GM19324 (cell line): ENCODE results near the gene PCNX2.
"Not testable (repeated sequence)": the region's sequence is repeated elsewhere in the genome, so short reads cannot be mapped to it uniquely, and the experiment has no call there.

Source experiments
- ATAC-seq: cut with Tn5 transposase; IDR thresholded peaks from one replicate; pipeline ENCODE4 v1.9.1; 2021; ENCODE audit warnings: mild to moderate bottlenecking, moderate library complexity; ENCODE audit not compliant: unreplicated experiment, low FRiP score

Gene PCNX2

DNA sequence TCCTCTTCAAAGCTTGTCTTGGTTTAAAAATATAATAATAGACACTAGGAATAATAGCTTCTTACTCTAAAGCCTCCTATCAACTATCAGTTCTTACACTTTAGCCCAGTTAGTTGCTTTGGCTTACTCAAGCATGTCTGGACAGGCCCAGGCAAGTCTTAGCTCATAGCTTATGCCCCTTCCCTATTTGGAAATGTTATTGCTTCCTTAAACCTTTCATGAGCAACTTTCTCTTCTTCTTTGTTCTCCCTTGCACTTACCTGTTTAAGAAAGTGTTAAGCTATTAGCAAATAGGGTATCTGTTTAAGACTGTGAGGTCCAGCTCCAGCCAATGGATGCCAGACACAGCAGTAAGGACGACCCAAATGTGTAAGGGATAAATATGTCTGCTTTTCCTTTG lies 115.9 kb downstream of the PCNX2 start:
- not testable (repeated sequence) for ATAC-seq

DNA sequence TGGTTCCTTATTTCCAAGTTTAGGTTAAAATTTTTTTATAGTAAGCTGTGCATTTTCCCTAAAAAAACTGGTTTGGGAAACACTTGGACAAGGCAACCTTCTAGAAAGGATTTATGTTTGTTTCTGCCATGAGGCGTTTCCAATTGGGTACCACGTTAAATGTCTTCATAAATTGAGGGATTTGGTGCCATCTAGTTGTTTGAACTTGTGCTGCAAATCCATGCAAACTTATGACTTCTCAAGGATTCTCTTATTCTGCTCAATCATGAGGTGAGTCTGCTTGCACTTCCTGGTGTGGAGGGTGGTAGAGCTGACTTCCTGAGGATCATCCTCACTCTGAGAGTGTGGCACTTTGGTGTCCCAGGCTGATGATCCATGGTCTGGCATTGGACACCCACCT lies 123.3 kb downstream of the PCNX2 start:
- ATAC-seq, result no peak

DNA sequence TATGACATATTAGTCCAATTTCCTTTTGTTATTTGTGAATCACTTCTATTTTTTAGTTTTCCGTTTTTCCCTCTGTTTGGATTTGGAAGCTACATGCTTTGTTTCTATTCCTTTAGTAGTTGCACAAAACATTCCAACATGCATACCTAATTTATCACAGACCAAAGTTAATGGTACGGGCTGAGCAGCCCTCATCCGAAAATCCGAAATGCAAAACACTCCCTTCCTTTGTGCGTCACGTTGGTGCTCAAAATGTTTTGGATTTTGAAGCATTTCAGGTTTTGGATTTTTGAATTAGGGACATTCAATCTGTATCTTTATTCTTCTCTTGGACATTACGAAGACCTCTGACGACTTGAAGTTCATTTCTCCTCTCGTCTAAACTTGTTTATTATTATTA lies 124.8 kb downstream of the PCNX2 start:
- no peak for ATAC-seq

DNA sequence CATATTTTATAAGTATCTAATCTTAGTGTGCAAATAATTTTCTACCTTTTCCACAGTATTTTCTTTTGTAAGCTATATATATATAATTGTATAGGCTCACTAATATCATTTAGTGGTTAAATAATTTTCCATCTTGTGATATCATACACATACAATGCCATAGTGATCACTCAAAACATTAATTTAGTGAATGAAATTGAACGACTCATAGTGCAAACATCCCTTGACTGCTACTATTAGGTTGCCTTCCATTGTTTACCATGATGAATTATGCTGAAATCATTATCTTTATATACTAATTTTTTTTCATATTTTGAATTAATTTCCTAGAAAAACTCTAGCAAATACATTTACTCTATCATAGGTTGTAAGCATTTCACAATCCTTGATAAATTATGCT lies 127.1 kb downstream of the PCNX2 start:
- no peak for ATAC-seq

DNA sequence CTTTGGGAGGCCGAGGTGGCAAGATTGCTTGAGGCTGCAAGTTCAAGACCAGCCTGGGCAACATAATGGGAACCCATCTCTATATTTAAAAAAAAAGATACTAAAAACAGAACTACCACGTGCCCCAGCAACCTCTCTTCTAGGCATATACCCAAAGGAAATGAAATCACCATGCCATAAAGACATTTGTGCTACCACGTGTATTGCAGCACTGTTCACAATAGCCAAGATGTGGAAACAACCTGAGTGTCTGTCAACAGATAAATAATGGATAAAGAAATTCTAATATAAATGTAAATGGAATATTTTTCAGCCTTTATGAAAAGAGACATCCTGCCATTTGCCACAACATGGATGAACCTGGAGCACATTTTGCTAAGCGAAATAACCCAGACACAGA lies 128.6 kb downstream of the PCNX2 start:
- ATAC-seq, result no peak

DNA sequence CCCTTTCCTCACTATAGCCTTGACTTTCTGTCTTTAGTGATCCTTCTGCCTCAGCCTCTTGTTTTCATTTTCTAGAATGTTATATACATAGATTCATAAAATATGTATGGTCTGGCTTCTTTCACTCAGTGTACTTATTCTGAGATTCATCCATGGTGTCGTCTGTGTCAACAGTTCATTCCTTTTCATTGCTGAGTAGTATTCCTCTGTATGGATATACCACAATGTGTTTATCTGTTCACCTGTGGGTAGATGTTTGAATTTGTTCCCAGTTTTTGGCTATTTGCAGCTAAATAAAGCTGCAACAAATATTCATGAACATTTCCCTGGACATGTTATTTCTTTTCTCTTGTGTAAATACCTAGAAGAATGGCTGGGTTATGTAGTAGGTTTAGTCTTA lies 131.8 kb downstream of the PCNX2 start:
- ATAC-seq, result no peak

DNA sequence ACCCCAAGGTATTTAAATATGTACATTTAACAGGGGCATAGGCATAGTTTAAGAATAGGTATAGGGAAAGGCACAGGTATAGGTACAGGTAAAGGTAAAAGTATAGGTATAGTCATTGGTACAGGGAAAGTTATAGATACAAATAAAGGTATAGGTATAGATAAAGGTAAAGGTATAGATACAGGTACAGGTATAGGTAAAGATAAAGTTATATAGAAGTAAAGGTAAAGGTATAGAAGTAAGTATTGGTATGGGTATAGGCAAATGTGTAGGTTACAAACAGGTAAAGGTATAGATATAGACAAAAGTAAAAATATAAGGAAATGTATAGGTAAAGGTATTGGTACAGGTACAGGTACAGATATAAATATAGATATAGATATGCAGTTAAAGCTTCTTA lies 137.2 kb downstream of the PCNX2 start:
- no peak for ATAC-seq

DNA sequence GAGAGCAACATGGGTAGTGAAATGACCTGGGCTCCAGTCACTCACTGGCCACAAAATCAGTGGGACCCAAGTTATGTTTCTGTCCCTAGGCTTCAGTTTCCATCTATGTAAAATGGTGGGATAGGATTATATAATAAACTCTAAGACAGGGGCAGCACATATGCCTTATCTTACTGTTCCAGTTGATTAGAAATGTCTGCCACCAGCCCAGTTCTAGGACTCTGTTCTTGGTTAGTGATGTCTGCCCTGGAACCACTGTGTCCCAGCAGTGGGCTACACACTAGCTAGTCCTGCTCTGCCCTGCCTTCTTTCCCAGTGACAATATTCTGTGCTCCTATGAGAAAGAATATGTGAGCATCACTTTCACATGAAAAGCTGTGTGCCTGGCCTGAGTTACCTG lies 138.3 kb downstream of the PCNX2 start:
- no peak for ATAC-seq

DNA sequence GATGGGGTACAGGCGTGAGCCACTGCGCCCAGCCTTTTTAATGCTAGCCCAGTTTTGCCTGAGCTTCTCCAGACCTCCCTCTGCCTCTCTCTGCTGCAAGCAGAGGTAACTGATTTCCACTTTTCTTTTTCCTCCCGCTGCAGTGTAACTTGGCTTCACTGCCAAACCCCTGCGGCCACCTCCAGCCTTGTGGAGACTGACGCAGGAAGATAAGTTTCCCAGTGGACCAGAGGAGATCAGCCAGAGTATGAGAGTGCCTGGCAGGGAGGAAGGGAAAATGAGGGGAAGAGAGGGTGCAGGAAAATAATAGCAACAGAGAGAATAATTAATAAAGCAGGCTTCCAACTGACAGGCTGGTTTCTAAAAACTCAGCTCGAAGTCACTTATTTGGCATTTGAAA lies 143.7 kb downstream of the PCNX2 start:
- ATAC-seq, result no peak

DNA sequence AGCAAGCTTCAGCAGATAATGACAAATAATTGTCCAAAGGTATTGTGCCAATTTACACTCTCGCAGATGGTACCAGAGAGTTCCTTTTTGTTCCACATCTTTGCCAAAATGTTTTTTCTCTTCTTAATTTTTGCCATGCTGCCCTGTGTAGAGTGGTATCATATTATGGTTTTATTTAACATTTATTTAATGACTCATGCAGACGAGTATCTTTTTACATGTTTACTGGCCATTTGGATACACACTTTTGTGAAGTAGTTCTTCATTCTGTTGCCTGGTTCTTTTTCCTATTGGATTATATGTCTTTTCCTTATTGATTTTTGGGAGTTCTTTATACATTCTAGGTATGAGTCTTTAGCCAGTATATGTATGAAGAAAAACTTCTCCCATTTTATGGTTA lies 151.1 kb downstream of the PCNX2 start:
- no peak for ATAC-seq

DNA sequence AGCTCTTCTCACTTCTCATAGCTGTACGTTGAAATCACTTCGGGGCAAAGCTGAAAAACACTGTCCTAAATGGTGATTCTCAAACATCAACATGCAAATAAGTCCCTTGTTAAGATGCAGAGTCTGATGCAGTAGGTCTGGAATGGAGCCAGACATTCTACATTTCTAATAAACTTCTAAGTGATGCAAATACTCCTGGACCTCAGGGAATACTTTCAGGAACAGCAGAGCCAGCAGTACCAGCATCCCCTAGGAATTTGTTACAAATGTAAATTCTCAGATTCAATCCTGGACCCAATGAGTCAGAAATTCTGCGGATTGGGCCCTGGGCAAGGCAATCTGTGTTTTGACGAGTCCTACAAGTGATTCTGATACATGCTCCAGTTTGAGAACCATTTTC lies 152.3 kb downstream of the PCNX2 start:
- no peak for ATAC-seq

DNA sequence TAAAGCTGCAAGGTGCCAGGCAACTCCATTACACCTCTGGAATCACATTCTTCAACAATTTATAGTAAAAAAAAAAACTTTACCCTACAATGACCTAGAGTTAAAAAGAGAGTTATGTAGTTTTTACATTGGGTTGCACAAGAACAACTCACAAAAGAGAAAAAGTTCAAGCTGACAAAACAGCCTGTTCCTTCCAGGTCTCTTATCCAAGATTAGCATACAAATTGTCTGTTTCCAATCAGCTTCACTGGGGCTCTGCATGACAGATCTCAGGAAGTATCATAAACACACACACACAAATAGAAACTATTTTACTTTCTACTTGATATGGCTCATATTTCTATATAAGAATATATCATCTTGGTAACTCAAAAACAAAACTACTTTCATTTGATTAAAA lies 154.6 kb downstream of the PCNX2 start:
- no peak for ATAC-seq

DNA sequence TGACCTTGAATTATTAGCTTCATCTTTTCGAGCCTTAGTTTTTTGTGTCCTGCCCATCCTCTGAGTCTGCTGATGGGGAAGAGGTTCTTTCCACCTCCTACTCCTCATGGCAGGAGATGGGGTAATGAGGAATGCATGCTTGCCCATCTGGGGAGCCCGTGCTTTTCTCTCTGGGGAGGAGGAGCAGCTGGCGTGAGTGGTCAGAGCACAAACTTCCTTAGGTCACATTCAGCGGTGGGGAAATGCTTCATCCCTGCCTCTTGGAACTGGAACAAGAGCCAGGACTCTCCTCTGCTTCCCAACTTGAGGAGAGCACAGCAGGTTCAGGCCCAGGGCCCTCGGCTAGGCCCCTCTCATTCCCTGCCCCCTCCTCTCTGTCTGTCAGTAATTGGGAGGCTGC lies 155.0 kb downstream of the PCNX2 start:
- ATAC-seq, result no peak

DNA sequence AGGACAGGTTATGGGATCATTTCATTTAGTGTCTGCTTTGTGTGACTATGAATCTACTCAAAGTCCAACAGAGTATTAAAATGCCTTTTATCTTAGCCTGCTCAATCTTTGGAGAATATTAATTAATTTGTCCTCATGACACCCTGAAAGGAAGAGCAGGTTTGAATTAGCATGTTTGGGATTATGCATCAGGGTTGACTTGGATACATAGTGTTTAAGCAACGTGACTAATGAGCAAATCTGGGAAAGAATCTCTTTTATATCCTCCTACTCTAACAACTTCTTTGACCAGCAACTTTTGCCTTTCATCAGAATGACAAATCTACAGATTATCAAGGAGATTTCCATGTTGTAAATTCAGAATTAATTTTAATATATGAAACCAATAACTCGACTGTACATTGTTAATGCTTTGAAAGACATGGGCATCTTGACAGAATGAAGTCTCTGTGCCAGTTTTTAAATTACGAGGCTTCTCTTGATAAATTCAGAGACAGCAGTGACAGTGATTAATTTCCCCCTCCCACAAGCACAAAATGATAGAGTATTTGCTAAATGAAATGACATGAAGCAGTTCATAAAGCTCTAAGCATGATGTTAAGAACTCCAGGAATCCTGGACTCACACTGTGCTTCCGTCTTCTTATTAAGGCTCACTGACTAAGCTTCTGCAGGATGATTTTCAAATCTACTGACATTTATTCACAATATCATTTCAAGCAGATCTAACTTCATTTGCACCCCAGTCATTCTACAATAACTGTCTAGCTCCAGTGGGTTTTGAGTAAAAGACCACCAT lies 156.5 kb downstream of the PCNX2 start:
- no peak for ATAC-seq

DNA sequence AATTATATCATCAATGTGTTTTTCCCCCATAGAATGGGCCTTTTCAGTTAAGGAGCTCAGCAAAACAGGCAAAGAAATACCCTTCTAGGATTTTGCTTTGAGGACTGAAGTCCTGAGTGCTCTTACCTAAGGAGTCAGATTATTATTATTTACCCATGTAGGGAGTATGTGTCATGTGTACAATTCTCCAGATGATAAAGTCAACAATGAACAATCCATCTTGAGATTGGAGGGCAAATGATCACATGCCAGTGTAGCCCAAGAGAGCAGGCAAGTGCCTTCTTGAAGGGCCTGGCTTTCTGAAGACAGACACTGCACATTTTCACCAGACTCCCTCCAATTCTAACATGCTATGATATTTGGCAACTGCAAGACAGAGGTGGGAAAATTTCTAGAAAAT lies 159.7 kb downstream of the PCNX2 start:
- no peak for ATAC-seq

DNA sequence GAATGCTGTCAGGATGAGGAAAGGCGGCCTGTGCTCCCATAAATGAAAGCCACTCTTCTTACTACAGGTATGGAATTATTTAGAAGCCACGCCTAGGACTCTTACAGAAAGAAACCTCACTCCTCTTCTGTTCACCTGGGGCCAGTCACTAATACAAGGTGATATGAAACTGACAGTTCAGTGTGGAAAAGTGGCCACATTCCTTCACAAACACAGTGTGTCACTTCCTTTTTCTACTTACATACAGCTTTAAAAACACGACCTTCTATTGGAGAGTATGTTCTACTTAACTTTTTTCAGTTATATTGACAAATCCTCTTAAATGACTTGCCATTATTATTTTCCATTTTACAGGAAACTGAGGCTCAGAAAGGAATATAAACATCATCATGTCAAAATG lies 163.1 kb downstream of the PCNX2 start:
- no peak for ATAC-seq

DNA sequence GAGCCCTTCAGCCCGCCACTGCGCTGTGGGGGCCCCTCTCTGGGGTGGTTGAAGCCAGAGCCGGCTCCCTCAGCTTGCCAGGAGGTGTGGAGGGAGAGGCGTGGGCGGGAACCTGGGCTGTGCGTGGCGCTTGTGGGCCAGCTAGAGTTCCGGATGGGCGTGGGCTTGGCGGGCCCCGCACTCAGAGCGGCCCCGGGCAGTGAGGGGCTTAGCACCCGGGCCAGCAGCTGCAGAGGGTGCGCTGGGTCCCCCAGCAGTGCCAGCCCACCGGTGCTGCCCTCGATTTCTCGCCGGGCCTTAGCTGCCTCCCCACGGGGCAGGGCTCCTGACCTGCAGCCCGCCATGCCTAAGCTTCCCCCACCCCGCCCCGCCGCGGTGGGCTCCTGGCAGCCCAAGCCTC lies 166.5 kb downstream of the PCNX2 start:
- not testable (repeated sequence) for ATAC-seq

DNA sequence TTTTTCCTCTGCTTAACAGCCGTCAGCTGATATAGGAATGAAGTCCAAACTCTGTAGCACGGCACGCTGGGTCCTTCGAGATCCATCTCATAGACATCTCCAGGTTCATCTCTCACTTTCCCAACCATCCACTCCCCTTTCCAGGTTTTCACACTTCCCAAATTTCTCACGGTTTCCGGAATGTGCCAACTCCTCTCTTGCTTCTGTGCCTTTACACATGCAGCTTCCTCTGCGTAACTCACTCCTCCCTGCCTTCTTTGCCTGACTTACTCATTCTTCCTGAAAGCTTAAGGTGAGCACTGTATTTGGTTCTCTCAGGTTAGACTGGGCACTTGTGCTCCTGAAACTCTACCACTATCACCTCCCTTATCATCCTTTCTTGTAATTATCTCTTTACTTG lies 168.4 kb downstream of the PCNX2 start:
- ATAC-seq, result no peak

DNA sequence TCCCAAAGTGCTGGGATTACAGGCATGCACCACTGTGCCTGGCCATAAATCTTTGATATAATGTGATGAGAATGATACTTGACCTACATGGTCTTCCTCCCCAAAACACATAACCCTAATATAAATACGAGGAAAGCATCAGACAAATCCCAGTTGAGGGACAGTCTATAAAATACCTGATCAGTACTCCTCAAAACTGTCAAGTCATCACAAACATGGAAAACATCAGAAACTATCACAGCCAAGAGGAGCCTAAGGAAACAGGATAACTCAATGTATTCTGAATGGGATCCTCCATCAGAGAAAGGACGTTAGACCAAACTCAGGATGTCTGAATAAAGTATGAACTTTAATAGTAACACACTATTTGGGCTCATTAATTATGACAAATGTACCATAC lies 172.7 kb downstream of the PCNX2 start:
- ATAC-seq, result no peak

DNA sequence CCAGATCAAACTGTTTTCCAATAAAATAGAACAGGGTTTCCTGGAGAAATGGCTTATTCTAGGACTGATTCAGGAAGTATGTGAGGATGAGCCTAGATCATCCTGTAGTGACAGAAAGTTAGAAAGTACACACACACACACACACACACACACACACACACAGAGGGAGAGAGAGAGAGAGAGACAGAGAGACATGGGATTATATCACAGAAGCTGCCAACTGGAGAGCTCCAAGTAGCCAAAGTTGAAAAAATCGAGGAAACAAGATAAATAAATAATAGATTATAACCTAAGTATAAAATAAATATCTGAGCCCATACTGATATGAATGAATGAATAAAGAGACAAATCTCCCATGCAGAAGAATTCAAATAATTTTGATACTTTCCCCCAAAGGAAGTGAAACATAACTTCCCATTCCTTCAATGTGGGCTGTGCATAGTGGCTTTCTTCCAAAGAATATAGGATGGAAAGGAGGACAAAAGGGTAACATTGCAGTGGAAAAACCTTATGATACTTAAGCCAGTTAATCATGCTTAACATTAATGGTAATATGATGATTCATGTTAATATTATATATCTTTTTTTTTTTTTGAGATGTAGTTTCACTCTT lies 173.5 kb downstream of the PCNX2 start:
- ATAC-seq, result no peak

DNA sequence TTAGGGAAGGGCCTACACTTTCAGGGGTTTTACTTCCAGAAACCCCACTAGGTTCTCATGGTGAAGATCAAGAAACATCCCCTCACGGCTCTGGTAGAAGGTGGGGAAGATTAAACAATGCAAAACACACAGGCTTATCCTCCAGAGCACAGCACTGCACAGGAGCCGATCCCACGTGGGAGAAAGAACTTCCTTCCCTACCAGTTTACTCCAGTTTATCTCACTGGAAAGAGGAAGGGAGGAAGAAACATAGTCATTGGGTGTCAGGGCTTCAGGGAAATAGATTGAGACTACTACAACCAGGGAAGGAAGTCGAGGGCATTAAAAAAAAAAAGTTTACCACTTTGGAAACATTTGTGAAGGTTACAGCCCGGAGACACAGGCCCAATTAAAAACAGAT lies 180.7 kb downstream of the PCNX2 start:
- no peak for ATAC-seq

DNA sequence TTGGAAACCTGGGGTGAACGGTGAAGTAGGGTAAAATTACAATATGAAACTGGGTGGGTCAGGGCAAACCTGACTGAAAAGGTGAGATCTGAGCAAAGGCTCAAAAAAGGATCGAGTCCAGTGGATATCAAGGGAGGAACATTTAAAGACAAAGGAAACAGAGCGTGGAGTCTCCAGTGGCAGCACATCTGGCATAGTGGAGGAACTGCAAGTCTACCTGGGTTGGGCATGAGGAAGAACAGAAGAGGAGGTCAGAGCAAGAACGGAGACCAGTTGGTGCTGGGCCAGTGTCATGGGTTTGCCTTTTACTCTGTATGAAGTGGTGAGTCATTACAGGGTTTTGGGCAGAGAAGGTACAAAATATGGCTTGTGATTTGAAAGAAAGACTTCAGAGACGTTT lies 181.4 kb downstream of the PCNX2 start:
- no peak for ATAC-seq
